SW480 (cell line): ENCODE data around the gene RNF217.
"Not testable (repeated sequence)": the region's sequence is repeated elsewhere in the genome, so short reads cannot be mapped to it uniquely, and the experiment has no call there.

Experiments used
- DNase-seq: peaks from one replicate; pipeline ENCODE4 v3.0.0-alpha.2; 2016; ENCODE audit warnings: low spot score

Gene RNF217

DNA sequence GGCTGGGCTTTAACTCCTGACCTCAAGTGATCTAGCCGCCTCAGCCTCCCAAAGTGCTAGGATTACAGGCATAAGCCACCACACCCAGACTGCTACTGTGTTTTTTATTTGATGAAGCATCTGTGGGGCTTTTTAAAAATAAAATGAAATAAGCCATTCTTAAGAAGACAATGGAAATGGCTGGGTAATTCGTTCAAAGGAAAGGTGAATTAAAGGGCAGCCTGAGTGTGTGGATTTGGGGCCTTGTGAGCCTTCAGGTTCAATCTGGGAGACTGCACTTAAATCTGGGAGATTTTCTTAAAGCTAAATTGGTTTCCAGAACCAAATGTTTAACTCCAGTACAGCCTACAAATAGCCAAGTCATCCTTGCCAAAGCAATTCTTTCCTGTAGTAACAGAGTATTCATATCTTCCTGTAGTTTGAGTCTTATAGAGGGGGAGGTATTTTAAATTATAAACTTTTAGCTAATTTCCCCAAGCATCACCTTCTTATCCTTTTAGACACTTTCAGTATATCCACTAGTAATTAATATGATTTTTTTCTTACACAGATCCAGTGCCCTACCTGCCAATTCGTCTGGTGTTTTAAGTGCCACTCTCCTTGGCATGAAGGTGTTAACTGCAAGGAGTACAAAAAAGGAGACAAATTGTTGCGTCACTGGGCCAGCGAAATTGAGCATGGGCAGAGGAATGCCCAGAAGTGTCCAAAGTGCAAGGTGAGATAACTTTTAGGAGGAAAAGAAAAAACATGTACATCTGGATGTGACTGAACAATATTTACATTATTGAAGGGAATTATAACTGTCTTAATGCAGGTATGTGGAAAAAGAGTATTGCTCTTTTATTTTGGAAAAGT is 95.4 kb downstream of the RNF217 start:
- no peak for DNase-seq

GRCh38 chr6:125058546-125058945 is 96.3 kb downstream of the RNF217 start:
- DNase-seq: no peak

DNA sequence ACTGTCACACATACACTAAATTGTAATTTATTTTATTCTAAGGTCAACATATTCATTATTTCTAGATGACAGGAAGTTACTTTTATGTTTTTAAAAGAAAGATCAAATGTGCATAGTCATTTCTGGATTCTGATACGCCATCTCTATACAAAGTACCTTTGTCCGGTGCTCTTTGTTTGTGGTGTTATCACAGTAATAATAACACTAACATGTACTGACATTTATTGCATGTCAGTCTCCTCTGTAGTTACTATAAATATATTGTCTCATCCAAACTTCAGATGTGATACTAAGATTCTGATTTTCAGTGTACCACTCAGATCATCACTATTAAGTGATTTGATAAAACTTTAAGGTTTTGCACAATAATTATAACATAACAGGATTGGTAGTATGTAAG is 101.1 kb downstream of the RNF217 start:
- no peak for DNase-seq

DNA sequence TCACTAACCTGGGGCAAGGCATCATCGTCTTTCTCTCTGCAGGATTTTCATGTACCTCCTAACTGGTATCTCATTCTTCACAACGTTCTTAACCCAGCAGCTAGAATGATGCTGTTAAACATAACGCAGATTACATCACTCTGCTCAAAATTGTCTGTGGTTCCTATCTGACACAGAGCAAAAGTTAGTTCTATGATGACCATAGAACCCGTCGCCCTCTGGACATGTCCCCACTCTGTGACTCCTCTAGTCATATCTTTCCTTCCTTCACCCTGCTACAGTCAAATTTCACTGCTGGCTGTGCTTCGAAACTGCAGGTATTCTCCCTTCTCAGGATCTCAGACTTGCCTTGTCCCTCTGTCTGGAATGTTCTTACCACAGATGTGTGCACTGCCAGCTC is 103.9 kb downstream of the RNF217 start:
- no peak for DNase-seq

- DNase-seq: peak; percentile 49
Observed at GRCh38 chr6:125066964-125067363, 104.7 kb downstream of the RNF217 start.

GRCh38 chr6:125067552-125067951 is 105.3 kb downstream of the RNF217 start:
- DNase-seq: no peak

GRCh38 chr6:125073071-125073470 is 110.8 kb downstream of the RNF217 start:
- no peak for DNase-seq

DNA sequence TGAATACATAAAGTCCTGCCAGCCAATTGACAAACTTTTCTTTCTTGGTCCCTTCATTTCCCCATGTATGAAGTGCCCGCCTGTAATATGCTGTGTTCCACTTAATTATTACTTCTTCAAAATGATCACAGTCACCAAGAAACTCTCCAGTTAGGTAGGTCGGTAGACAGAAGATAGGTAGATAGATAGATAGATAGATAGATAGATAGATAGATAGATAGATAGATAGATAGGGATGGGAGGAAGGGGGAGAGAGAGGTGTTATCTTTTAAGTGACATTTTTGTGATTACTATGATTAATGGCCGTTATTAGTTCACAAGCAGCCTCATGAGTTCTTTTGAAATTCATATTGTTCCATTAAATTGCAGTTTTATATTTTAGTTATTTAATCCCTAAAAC is 111.9 kb downstream of the RNF217 start:
- no peak for DNase-seq

DNA sequence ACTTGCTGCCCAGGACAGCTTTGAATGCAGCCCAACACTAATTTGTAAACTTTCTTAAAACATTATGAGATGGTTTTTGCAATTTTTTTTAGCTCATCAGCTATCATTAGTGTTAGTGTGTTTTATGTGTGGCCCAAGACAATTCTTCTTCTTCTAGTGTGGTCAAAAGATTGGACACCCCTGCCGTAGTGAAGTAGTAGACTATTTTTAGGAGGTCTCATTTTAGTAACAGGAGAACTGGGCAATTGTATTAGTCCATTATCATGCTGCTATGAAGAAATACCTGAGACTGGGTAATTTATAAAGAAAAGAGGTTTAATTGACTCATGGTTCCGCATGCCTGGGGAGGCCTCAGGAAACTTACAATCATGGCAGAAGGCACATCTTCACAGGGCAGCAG is 112.8 kb downstream of the RNF217 start:
- not testable (repeated sequence) for DNase-seq

GRCh38 chr6:125075741-125076481 is 113.7 kb downstream of the RNF217 start:
- no peak for DNase-seq

- DNase-seq: no peak
Observed at GRCh38 chr6:125076482-125076742, 114.2 kb downstream of the RNF217 start.

DNA sequence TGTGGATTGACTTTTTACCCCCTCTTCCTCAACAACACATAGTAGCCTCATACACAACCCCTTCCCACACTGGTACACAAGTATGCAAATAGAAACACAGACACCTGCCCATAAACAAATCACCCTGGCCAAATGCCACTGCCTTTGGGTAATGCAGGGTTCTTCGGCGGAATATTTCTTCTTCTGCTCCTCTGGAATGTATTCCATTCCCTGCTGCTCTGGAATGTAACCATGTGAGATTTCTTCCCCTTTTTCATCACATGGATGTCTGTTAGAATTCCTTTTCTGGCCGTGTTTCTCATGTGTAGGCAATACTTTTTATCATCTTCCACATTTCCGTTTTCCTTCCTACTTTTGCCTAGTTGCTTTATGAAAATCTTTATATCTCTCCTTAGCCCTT is 115.2 kb downstream of the RNF217 start:
- DNase-seq: no peak

- DNase-seq: no peak
Observed at GRCh38 chr6:125078602-125079321, 116.5 kb downstream of the RNF217 start.

GRCh38 chr6:125082908-125083683 is 120.9 kb downstream of the RNF217 start:
- DNase-seq: no peak

- no peak for DNase-seq
Observed at GRCh38 chr6:125083684-125083990, 121.4 kb downstream of the RNF217 start.

- no peak for DNase-seq
Observed at GRCh38 chr6:125086716-125087115, 124.5 kb downstream of the RNF217 start.

DNA sequence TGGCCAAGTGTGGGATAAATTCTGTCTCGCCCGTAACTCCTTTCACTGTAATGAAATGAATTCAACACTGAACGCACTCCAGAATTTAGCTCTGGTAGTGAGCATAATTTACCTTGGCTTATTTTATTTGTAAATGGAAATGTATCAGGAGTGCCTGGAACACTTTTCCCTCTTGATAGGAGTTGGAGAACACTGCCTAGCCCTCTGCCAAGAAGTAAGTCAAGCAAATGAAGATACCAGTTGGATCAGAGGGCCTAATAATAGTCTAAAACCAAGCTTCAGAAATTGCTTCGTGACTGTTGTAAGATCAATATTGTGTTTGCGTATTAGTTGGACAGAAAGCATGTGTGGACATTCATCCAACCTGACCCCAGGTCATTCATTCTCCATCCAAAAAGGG is 126.7 kb downstream of the RNF217 start:
- DNase-seq: no peak

- no peak for DNase-seq
Observed at GRCh38 chr6:125094563-125094962, 132.3 kb downstream of the RNF217 start.

DNA sequence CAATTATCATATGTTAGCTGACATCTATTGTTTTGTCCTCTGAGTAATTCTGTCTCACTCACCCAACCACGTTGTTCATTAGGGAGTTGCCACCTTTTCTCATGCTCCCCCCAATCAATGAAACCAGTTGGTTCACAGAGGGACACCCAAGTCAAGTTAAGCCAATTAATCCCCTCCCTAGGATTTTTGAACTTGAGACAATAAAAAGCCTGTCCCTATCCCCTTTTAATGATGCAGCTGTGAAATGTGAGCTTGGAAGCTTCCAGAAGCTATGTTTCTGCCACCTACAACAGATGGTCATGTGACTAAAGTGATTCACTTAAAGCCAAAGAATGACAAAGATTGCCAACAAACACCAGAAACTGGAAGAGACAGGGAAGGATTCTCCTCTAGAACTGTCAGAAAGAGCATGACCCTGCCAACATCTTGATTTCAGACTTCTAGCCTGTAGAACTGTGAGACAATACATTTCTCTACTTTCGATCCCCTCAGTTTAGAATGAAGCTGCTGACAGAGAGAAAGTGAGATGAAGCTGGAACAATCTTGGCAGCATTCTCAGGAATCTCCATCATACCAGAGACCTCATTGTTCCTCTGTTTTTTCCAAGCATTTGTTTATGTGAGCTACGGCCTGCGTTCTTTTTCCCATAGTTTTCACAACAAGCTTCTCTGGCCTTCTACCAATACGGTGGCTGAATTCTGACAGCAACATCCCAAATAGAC is 133.5 kb downstream of the RNF217 start:
- DNase-seq: no peak

GRCh38 chr6:125097186-125097585 is 134.9 kb downstream of the RNF217 start:
- no peak for DNase-seq

DNA sequence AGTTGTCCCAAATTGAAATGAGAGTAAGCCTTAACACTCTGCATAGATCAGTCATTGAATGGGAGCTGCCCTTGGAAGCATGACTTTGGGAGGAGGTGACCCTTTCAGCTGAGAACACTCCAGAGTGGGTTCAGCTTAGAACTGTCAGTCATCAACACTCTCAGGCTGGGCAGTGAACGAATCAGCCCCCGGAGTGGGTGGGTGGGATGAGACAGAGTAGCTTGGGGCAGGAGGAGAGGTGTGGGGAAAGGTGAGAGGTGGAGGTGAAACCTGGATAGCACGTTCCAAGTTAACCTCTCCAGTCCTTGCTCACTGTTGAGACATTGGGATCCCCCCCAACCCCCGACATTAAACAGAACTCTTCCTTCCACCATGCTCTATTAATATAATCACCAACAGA is 136.0 kb downstream of the RNF217 start:
- DNase-seq: no peak
